NCI-H1436 treated with DMSO at 0.1 percent for 48 hours (cell line): Measurements from ENCODE around the gene PLEKHB1.
"Not testable (repeated sequence)": the region's sequence is repeated elsewhere in the genome, so short reads cannot be mapped to it uniquely, and the experiment has no call there.

Experiments used
- DNase-seq: peaks from one replicate; lab custom pipeline; 2025; lab: John Stamatoyannopoulos, UW

PLEKHB1 gene

GRCh38 chr11:73648571-73649046 is 2.2 kb downstream of the PLEKHB1 start:
- no peak for DNase-seq

GRCh38 chr11:73649206-73649605 is 2.8 kb downstream of the PLEKHB1 start:
- no peak for DNase-seq

DNA sequence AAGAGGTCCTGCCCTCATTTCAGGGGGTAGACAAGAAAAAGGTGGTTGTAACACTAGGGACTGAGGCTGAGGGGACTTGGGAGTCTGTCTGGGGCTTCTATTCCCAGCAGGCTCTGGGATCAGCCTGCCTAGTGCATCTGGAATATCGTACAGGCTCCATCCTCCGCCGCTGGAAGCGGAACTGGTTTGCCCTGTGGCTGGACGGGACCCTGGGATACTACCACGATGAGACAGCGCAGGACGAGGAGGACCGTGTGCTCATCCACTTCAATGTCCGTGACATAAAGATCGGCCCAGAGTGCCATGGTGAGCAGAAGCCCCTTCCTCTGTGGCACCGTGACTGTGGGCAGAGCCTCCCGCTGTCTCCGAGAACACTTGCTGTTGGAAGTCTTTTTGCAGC is 4.0 kb downstream of the PLEKHB1 start:
- no peak for DNase-seq

DNA sequence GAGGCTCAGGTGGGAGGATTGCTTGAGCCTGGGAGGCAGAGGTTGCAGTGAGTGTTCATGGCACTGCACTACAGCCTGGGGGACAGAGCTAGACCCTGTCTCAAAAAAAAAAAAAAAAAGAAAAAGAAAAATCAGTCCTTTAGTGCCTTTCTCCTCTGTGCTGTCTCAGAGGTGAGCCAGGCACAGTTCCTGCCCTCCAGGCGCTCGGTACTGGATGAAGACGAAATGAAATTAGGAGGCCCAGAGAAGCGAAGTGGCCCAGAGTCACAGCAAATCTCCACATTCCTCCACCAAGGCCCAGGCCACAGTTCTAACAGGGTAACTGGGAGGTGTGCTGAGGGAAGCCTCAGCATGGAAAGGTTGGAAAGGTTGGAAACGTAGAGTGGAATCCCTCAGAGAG is 4.9 kb downstream of the PLEKHB1 start:
- no peak for DNase-seq

DNA sequence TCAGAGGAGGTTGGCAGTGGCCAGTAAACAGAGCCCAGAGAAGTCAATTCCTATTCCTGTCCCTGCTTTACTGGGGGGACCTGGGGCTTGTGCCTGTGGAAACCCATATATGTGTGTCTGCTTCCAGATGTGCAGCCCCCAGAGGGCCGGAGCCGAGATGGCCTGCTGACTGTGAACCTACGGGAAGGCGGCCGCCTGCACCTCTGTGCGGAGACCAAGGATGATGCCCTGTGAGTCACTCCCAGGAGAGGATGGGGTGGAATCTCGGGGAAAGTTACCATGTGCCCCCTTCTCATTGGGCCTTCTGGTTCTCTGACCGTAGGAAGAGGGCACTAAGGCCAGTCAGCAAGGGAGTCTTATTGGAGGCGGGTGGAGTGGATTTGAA is 5.3 kb downstream of the PLEKHB1 start:
- DNase-seq, result no peak

- DNase-seq, result no peak
Measured at GRCh38 chr11:73652046-73652730, 5.8 kb downstream of the PLEKHB1 start.

DNA sequence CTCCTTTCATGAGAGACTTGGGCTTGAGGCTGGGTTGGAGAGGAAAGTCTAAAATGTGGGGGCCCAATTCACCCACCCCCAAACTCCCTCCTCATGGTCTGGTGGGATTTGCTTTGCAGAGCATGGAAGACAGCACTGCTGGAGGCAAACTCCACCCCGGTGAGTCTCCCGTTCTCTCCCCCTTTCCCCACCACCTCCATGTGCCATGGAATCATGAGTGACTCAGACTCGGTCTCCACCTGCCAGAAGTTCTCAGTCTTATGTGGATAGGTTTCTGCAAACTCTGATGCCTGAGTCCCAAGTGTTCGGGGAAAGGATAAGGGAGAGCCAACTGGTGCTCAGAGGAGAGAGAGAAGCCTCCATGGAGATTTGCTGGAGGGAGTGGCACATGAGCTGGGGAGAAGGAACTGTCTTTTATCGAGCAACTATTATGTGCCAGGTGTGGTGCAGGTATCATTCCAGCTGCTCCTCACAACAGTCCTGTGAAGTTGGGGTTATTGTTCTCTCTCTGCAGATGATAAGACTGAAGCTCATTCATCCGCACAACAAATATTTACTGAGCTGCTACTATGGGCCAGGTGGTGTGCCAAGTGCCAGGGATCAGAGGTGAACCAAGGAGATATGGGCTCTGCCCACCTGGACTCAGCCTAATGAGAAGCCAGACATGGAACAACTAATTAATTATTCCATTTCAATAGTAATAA is 6.6 kb downstream of the PLEKHB1 start:
- no peak for DNase-seq

- DNase-seq, result no peak
Measured at GRCh38 chr11:73653996-73654395, 7.6 kb downstream of the PLEKHB1 start.

GRCh38 chr11:73654482-73655021 is 8.2 kb downstream of the PLEKHB1 start:
- DNase-seq, result no peak

DNA sequence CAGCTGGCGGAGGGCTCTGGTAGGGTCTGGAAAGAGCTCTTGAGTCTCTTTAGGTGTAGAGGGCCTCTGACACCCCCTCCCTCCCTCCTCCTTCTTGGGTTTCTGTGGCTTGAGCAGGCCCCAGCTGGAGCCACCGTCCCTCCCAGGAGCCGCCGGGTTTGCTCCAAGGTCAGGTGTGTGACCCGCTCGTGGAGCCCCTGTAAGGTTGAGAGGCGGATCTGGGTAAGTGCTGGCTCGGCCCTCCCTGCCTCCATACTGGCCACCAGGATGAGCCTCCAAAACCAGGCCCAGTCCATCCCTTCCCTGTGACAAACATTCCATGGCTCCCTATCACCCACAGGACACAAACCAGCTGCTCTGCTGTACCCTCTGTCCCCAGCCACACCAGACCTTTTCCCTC is 9.3 kb downstream of the PLEKHB1 start:
- DNase-seq, result no peak

- no peak for DNase-seq
Measured at GRCh38 chr11:73656985-73657384, 10.6 kb downstream of the PLEKHB1 start.

DNA sequence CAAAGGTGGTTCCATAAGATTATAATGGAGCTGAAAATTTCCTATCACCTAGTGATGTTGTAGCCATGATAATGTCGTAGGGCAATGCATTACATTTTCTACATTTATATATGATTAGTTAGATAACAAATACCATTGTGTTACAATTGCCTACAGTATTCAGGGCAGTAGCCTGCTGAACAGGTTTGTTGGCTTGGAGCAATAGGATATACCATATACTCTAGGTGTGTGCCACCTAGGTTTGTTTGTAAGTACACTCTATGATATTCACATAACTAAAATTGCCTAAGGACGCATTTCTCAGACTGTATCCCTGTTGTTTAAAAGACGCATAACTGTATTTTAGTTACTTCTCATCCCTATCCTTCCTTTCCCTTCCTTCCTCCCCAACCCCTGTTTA is 13.6 kb downstream of the PLEKHB1 start:
- no peak for DNase-seq

DNA sequence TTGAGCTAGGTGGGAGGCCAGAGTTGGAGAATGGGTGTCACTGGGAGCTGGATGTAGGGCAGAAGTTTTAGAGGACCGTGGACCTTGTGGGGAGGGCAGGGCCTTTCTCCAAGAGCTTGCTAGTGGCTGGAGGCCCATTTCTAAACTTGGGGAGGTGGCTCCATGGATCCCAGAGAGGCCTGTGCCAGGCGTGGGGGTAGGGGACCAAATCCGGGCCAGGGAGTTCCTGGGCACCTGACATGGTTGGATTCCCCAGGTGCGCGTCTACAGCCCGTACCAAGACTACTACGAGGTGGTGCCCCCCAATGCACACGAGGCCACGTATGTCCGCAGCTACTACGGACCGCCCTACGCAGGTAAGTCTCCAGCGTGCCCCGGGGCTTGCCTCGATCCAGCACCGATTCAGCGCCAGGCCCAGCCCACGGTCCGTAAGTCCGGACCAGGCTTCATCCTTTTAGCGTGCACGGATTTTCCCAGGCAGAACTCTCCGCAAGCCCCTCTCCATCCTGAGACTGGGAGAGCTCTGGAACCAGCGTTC is 14.2 kb downstream of the PLEKHB1 start:
- no peak for DNase-seq

- no peak for DNase-seq
Measured at GRCh38 chr11:73661035-73661628, 14.8 kb downstream of the PLEKHB1 start.

- no peak for DNase-seq
Measured at GRCh38 chr11:73662445-73663157, 16.2 kb downstream of the PLEKHB1 start.

GRCh38 chr11:73663604-73664495 is 17.5 kb downstream of the PLEKHB1 start:
- DNase-seq, result no peak

DNA sequence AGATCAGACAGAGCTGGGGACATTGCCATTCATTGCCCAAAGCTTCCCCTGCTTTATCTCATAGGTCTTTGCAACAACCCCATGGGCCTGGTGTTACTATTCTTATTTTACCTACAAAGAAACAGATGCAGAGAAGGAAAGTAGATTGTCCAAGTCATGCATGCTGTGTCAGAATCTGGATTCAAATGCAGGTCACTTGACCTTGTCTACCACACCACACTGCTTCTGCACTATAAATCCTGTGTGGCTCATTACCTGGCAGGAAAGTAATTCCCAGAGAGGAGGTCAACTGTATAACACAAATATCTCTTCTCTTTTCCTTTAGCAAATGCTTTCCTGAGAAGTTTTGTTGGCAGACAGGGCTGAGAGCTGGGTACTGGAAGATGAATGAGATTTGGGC is 18.5 kb downstream of the PLEKHB1 start:
- no peak for DNase-seq

GRCh38 chr11:73667891-73668290 is 21.5 kb downstream of the PLEKHB1 start:
- no peak for DNase-seq

- DNase-seq, result no peak
Measured at GRCh38 chr11:73670808-73671207, 24.4 kb downstream of the PLEKHB1 start.

- no peak for DNase-seq
Measured at GRCh38 chr11:73671701-73672100, 25.3 kb downstream of the PLEKHB1 start.

DNA sequence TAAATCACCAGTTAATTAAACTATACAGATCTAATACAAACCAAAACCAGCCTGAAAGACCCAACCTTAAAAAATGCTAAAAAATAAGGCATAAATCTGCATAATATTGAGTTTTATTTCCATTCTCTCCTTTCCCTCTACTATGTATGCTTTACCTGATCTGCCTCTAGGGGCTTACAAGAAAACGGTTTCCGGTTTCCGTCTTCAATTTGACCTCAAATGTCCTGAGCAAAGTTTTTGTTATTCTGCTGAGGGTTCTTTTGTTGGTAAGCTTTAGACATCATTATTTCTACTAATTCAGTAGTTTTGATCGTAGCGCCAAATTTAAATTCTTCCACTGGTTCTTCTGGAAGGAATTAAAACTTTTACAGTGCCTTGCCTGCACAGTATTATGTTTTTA is 30.2 kb downstream of the PLEKHB1 start:
- not testable (repeated sequence) for DNase-seq
